ENCODE measurements around the gene SLC29A2.

The SLC29A2 gene

DNA sequence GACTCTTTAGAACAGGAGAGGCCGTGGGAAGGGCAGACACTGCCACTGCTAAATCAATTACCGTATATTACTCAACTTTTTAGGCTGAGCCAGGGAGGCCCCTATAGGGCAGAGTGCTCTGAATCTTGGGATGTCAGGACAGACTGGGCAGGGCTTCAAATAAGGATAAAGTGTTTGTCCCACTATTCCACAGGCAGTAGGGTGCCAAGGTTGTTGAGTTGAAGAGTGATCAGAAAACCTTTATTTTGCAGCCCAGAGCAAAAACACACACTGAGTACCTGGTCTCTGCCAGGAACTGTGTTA, 22.5 kb downstream of the SLC29A2 start:
- DNase-seq (ENCODE audit: low read depth) = no peak

DNA sequence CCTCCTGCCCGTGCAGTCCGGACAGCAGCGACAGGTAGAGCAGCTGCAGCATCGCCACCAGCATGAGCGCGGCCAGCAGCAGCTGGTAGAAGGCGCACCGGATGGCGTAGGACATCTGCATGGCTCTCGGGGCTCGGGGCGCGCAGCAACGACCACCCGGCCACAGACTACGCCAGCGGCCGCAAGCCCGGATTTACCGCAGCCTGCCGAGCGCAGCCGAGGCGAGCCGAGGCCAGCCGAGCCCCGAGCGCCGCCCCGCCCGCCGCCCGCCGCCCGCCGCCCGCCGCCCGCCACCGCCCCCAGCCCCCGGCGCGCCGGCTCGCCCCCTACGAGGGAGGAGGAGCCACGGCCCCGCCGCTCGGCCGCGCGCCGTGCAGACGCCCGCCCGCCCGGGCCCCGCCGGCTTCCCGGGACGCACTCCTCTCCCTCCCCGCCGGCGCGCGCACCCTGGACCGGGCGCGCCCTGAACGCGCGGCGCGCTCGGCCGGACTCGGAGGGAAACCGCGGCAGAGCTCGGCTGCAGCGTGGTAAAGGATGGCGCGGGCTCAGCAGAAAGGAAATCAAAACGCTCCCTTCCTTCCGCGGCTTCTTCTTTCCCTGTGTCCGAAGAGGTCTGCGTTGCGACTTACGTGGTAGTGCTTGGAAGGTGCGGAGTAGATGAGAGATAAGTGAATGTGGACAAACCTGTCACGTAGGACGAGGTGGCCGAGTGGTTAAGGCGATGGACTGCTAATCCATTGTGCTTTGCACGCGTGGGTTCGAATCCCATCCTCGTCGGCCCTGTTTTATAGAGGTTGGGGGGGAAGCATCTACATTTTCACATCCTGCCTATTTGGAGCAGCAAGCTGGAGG, 23.9 kb downstream of the SLC29A2 start, which contains the start of gene B4GAT1:
TSS of gene B4GAT1 (minus strand) at position 205 of the 852 bp plus-strand sequence. CDS start at position 121, 84 bp downstream.
- DNase-seq (ENCODE audit: low read depth) = peak; percentile 87

DNA sequence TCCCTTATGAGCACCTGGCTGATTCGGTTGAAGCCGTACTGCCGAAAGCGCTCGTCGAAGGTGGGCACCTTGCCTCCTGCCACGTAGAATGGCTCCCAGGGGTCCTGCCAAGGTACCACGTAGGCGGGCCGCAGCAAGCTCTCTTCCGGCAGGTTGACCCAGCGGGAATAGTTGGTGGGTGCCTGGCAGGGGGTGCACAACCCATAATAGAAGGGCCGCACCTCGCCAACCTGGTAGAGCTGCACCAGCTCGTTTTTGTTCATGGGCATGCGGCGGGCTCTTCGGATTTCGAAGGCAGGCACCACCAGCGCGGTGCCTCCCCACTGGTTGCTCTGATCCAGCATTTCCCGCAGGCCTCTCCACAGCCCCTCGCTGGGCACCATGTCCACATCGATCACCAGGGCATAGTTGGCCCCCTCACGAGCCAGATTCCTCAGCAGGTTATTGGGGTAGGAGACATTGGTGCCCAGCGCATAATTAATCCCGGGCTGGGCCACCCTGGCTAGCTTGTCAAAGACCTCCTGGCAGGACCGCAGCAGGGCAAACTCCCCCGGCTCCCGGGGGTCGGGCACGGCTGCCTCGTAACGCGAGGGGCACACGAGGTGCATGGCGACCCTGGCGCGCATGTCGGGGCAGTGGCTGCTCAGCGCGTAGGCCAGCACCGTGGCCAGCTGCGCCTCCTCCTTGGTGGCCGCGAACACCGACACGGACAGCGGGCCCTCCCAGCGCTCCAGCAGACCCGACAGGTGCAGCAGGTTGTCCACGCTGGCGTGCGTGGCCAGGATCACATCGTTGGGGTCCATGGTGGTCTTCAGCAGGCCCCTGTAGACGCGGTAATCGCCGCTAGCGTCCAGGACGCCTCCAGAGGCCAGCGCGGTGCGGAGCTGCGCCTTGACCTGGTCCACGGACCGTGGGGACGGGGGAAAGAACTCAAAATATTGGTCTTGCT, 24.8 kb downstream of the SLC29A2 start:
- no peak for DNase-seq (ENCODE audit: low read depth)

DNA sequence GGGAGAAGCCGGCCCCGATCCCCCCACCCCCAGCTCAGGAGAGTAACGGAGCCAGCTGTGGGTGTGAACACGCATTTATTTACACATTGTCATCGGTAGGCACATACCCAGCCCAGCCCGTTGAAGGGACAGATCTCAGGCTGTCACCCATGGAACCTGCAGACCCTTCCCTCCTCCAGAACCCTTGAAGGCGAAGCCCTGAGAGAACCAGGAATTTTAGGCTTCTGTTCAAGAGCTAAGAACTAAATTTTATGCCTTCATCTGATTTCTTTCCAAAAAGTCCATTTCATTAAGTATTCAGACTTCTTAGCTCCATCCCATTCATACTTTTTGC, 26.3 kb downstream of the SLC29A2 start:
- no peak for DNase-seq (ENCODE audit: low read depth)

DNA sequence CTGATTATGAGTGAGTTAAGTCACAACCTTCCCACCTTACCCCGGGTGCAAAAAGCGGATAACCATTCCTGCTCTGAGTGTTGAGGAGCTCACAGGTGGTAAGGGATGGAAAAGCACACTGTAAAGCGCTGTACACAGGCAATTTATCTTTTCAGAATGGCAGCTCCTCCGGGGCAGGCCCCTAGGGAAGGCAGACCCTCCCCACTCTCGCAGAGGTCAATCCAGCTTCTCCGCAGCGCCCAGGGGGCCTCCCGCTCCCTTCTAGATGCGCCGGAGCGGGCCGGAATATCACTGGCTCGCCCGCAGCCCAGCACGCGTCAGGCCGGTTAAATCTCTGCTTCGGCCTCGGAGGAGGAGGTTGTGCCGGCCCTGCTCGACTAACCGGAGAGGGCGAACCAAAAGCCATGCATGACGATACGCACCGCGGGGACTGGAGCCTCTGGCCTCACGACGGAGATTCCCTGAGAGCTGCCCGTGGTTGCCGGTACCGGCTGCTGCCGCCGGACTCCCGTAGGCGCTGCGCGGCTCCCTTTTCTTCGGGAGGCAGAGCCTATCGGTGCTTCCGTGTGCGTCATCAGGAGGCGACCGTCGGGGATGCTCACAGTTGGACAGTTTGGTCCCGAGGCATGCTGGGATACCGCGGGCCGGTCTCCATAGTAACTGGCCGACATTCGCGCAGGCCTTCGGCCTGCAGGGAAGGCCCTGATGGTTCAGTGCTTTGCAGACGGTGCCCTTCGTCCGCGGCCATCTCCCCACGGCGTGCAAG, 26.8 kb downstream of the SLC29A2 start, which contains the start of gene BRMS1:
TSS of gene BRMS1 (minus strand) at position 555 of the 766 bp plus-strand sequence. CDS start 2,870 bp downstream, outside the sequence.
- DNase-seq (ENCODE audit: low read depth) = peak; percentile 97

DNA sequence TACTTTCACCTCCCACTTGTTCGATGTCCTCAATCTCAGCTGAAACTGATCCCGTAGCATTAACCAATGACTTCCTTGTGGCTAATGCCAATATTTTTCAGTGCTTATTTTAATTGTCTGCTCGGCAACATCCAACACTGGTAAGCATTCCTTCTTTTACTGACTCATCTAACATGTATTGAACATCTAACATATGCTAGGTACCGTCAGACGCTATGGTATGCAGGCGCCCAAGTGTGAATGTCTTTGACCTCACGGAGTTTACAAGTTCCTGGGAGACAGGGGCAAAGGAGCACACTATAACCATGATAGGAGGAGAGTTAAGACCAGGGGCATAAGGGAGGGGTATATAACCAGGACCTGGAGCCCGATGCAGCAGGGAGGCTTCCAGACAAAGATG, 28.4 kb downstream of the SLC29A2 start:
- DNase-seq (ENCODE audit: low read depth) = no peak

DNA sequence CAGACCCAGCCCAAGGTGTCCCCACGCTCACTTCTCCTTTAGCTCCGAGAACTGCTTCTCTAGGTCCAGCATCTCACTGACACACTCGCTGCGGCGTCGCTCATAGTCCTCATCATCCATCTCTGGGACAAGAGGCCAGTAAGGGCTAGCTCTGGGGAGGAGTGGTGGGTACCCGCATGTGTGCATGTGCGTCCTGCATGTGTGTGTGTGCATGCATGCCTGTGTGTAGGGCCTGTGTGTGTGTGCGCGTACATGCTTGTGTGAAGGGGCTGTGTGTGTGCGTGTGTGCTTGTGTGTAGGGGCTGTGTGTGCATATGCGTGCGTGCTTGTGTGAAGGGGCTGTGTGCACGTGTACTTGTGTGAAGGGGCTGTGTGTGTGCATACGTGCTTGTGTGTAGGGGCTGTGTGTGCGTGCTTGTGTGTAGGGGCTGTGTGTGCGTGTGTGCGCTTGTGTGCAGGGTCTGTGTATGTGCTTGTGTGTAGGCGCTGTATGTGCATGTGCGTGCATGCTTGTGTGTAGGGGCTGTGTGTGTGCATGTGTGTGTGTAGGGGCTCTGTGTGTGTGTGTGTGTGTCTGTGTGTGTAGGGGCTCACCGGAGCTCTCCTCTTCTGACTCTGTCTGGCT, 29.9 kb downstream of the SLC29A2 start:
- no peak for DNase-seq (ENCODE audit: low read depth)

DNA sequence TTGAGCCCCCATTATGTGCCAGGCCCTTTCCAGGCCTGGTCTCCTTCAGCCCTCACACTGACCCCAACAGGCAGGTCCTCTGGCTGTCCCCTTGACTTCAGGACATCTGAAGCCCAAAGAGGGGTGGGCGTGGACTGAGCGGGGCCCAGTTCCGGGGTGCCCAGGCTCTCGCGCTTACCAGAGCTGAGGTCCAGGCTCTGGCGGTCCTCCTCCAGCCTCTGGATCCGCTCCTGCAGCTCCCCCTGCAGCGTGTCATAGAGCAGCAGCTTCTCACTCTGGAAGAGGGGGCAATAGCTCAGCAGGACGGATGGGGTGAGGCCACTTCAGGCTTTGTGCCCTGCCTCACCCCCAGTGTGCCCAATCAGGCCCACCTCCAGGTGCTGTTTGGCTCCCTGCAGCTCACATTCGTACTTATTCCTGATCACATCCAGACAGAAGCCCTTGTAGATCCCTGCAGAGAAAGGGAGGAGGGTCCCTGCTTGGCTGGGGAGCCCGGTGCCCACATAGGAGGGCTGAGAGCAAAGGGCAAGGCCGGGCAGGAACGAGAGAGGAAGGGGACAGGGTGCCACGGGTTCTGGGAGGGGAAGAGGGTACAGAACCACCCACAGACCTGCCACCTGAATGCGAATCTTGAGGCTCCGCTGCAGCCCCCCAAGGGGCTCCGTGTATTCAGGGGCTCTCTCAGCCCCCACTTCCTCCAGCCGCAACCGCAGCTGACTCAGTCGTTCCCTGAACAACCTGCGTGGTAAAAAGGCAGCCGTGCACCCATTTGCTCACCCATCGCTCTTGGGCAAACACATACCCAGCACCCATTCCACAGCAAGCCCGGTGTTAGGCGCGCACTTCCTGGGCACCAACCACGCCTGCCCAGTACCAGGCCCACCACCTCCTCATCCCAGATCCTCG, 30.7 kb downstream of the SLC29A2 start:
- no peak for DNase-seq (ENCODE audit: low read depth)

DNA sequence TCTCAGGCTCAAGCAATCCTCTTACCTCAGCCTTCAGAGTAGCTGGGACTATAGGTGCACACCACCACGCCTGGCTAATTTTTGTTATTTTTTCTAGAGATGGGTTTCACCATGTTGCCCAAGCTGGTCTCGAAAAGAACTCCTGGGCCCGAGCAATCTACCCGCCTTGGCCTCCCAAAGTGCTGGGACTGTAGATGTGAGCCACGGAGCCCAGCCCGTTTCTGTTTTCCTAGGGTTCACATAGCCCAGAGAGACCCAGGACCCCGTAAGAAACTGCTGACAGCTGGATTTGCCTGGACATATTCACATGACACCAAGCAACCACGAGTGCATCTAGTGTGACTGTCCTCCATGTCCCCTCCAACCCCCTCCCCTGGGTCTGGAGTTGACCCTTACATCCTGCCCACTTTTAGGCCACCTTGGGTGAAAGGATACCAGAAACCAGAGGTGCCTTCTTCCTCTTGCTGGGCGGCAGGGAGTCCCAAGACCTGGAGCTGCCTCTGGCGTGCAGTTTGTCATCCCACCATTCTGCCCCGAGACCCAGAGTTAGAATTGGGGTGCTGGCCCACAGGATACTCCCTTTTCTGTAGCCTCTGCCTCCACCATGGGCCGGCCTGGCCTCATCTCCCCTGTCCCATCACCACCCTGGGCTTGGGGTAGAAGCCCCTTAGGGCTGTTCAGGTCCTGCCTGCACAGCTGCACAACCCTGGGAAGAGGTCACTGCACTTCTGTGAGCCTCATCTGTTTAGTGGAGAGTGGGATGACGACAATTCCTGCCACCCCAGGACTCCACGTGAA, 31.7 kb downstream of the SLC29A2 start:
- no peak for DNase-seq (ENCODE audit: low read depth)

DNA sequence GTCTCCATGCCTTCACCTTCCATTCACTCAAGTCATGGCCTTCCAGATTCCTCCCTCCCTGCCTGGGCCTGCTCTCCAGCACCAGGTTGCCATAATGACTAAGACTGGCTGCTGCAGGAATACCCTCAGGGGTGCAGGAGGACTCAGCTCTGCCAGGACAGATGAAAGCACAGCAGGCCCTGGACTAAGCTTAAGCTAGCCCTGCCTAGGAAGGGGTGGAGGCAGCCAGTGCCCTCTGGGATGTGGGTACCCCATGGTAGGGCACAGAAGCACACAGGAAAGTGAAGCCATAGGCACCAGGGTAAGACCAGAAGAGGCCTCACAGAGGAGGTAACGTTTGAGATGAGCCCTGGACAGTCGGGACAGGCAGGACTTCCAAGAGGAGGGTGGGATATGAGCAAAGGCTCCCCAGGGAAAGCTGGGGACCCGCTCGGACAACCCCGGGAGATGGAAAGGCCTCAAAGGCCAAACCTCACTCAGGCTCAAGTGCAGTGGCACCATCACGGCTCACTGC, 32.3 kb downstream of the SLC29A2 start:
- DNase-seq (ENCODE audit: low read depth) = no peak

DNA sequence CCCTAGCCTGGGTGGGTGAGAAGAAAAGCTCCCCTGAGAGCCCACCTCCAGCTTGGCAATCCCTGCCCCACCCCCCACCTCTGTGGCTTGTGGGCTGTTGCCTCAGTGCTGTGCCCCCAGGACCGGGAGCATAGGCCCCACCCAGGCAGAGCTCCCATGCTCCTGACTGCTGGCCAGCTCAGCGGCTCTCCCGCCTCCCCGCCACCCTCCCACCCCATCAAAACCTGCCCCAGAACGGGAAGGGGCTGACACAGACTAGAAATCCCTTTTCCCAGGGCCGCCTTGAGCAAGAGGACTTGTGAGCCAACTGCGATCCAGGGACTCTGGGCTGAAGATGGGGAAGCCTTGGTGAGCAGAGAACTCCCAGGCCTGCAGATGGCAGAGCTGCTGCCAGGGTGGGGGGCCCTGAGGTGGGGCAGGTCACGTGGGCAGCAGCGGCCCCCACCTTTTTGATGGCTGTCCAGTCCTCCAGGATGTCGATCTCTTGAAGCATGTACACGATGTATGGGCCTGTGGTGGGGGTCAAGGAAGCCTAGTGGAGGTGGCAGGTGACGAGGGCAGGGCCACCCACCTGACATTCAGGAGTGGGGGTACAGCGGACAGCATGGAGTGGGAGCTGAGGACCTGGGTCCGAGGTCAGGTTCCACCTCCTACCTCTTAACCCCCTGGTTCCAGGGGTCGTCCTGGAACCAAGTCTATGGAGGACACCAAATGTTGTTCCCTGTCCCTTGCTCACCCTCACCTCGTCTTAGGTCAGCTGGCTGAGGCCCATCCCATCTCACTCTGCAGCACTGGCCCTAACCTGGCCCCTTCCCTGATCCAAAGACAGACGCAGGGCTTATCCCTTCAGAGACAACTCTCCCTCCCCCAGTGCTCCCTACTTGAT, 33.0 kb downstream of the SLC29A2 start:
- no peak for DNase-seq (ENCODE audit: low read depth)

DNA sequence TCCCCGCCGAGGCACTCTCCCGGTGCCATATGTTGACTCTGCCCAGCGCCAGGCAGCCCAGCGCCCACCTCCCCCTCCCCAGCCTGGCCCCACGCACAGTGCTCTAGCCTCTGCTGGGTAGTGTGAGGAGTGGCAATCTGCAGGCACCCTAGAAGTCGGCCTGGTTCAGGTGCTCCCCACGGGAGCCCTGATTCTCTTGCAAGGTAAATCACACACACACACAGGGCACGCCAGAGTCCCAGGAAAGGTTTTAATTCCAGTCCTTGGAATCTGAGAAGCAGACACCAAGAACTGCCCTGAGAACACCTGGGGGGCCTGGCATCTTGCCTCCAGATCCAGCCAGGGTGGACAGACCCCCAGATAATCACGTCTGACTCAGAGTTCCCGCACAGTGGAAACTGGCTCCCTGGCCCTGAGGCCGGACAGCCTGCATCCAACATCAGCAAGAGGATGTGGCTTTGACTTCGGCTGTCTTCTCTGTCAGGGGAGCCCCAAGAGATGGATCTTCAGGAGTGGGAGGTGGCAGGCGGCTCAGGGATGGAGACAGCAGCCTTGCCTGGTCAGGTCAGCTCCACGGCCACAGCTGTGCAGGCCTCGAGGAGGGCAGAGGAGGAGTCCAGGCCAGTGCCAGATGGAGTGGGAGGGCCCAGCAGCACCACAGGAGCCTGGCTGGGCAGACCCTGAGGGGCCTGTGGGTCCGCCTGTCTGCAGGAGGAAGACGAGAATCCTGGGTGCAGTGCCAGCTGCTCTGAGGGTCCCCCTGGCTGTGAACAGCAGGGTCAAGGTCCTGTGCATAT, 34.3 kb downstream of the SLC29A2 start:
- DNase-seq (ENCODE audit: low read depth) = no peak

DNA sequence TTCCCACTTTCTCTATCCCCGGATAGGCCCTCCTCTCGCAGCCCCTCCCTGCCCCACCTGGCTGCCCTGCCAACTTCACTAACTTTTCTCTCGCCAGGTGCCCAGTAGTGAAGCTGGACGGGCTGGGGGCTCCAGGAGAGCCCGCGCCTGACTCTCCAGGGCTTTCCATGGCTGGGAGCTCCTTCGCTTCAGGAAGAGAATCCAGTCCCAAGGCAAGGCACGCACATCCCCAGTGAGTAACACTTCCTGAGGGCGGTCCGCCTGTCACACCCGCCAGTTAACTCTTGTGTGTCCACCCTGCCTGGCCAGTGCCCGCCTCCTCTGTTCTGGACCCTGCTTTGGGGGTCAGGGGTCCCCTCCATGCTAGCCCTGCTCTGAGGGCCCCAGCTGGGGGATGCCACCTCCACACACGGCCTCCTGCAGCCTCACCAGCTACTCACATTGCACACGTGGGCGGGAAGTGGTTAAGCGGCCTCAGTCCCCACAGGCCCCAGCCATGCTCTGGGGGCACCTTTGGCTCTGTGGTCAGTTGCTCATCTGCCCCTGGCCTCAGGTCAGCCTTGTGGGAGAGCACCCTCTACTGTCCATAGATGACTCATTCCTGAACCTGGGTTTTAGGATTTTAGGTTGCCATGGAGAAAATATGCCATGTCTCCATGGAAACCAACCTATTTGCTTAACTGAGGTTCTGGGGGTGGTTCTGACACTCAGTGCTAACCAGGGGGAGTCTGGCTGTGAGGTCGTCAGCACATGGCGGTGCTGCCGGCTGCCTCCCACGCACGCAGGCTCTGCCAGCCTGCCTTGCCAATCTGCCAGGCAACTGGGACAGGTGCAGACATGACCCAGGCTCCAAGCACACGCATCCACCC, 35.1 kb downstream of the SLC29A2 start, which contains the start of gene RIN1:
TSS of gene RIN1 (minus strand) at position 201 of the 869 bp plus-strand sequence. CDS start at position 169, 32 bp downstream.
- peak; percentile 94 for DNase-seq (ENCODE audit: low read depth)

DNA sequence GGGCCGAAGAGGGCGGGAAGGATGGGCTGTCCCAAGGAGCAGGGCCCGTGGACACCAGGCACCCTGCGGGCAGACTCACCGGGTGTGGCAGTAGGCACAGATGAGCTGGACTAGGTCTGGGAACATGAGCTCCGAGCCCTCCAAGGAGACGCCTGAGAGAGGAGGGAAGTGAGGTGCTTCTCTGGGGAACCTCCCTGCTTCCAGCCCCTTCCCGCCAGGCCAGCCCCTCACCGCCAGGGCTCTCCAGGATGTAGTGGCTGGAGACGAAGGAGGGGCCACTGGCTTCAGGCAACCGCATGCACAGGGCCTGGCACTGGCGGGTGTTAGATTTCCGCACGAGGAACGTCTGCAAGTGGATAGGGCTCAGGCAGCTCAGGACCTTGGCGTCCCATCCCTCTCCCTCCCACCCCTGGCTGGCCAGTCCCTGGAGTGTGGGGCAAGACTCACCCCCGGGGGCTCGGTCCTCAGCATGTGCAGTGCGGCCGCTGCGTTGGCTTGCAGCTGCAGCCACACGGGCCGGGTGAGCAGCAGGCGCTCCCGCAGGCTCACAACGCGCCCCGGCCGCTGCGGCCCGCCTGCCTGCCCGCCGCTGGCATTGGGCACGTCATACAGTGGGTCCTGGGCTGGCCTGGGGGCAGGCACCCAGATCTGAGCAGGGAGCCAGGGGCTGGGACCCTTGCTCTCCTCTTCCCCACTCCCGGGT, 35.9 kb downstream of the SLC29A2 start:
- DNase-seq (ENCODE audit: low read depth) = peak; percentile 89

DNA sequence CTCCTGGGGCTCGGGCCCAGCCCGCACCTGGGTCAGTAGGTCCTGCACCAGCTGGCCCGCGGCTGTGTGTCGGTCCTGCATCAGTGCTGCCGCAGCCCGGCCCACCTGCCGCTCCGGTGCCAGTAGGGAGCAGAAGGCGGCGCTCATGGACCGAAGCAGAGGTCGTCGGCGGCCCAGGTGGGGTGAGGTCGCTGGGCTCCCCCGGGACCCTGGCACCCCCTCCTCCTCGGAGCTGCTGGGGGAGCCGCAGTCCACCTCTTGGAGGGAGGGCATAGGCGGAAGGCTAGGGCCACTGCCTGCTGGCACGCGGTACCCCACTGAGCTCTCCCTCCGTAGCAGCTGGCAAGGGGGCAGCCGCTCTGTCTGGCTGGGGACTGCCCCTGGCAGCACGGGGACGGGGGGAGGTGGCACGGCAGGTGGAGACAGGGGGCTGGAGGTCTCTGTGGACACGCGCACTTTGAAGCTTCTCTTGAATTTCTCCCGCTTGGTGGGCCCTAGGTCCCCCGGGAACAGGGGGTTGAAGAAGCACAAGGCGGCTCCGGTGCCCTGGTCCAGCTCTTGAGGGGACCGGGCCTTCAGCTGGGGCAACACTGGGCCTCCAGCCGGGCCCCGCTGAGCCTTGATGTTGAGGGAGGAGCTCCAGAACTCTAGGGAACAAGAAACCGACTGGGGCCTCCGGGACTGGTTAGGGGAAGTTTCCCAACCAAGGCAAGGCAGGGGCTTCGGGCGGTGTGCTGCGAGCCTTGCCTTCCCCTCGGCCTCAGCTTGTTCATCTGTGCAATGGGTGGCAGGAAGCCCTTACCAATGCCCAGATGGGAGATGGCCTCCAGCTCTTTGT, 36.7 kb downstream of the SLC29A2 start:
- no peak for DNase-seq (ENCODE audit: low read depth)

Measured in fibroblast of gingiva (primary cell).